ENCODE results near the gene PGA5.

GRCh38 chr11:61281581-61282250 is 40.7 kb downstream of the PGA5 start:
- no peak for TF ChIP-seq POLR2AphosphoS5 (IDR thresholded peaks at IDR 0.05)
- no peak for TF ChIP-seq POLR2A (IDR thresholded peaks at IDR 0.05)

Data from spleen (tissue), 3 donors.